PC-9 (cell line): ENCODE results near the gene SEMA4C. TPM values are rescaled to one million over a fixed set of nuclear protein-coding genes. Genes with fewer than 3 reads are reported as not detected.

Experiments
- BruUV-seq: library from RNA; stranded (reverse); fragments of 400-500 nt; replicated peaks from 2 replicates; lab custom pipeline; 2021; lab: Mats Ljungman, UMichigan
- CTCF ChIA-PET: fragments of 300-600 bp; sonication (Branson Sonifier 250); formaldehyde crosslinking; loops from one replicate; lab custom pipeline; 2022; ENCODE audit warnings: antibody characterized with exemption; lab: Charles Lee
- POLR2A ChIA-PET: fragments of 300-600 bp; sonication (Branson Sonifier 250); formaldehyde crosslinking; loops from one replicate; lab custom pipeline; 2022; ENCODE audit warnings: antibody characterized with exemption; ENCODE audit not compliant: unreplicated experiment; lab: Charles Lee
- DNase-seq, 2 experiments: peaks; one replicate each; pipeline versions ENCODE4 v3.0.0 to v3.0.0-alpha.2; 2015 to 2022; ENCODE audit warnings: mixed read lengths in 1 of 2
- H2AFZ ChIP-seq: fragments of 200-600 bp; sonication (generic); 2 replicates; pipeline ENCODE4 v1.8.1; 2017; ENCODE audit warnings: antibody characterized with exemption
- H3F3A ChIP-seq: fragments of 200-600 bp; sonication (generic); 2 replicates; pipeline ENCODE4 v1.8.1; 2017; ENCODE audit warnings: antibody characterized with exemption, mild to moderate bottlenecking, low read depth; ENCODE audit not compliant: insufficient read depth
- H3K27ac ChIP-seq: fragments of 200-600 bp; sonication (generic); 2 replicates; pipeline ENCODE4 v1.6.1; 2016; ENCODE audit warnings: mixed run types
- H3K27me3 ChIP-seq: fragments of 200-600 bp; sonication (generic); 2 replicates; pipeline ENCODE4 v1.6.1; 2016; ENCODE audit warnings: low read depth, mixed run types; ENCODE audit not compliant: insufficient read depth
- H3K36me3 ChIP-seq: fragments of 200-600 bp; sonication (generic); 2 replicates; pipeline ENCODE4 v1.6.1; 2016; ENCODE audit warnings: low read depth, mixed run types
- H3K4me1 ChIP-seq: fragments of 200-600 bp; sonication (generic); replicated peaks from 2 replicates; pipeline ENCODE4 v1.6.1; 2016; ENCODE audit warnings: mixed run types; ENCODE audit not compliant: insufficient read depth
- H3K4me2 ChIP-seq: fragments of 200-600 bp; sonication (generic); 2 replicates; pipeline ENCODE4 v1.6.1; 2017; ENCODE audit warnings: mixed run types
- H3K4me3 ChIP-seq: fragments of 200-600 bp; sonication (generic); 2 replicates; pipeline ENCODE4 v1.6.1; 2016; ENCODE audit warnings: mixed run types
- H3K79me2 ChIP-seq: fragments of 200-600 bp; sonication (generic); 2 replicates; pipeline ENCODE4 v1.6.1; 2017; ENCODE audit warnings: low read depth, mixed run types
- H3K9me2 ChIP-seq: fragments of 200-600 bp; sonication (generic); 2 replicates; pipeline ENCODE4 v1.8.1; 2017; ENCODE audit warnings: mild to moderate bottlenecking; ENCODE audit not compliant: insufficient read depth
- H3K9me3 ChIP-seq: fragments of 200-600 bp; sonication (generic); 2 replicates; pipeline ENCODE4 v1.8.1; 2016; ENCODE audit warnings: low read depth; ENCODE audit not compliant: insufficient read depth
- H4K20me1 ChIP-seq: fragments of 200-600 bp; sonication (generic); 2 replicates; pipeline ENCODE4 v1.8.1; 2017; ENCODE audit not compliant: insufficient read depth
- CTCF ChIP-seq: fragments of 200-600 bp; sonication (generic); conservative IDR thresholded peaks from 2 replicates; pipeline ENCODE4 v1.6.1; 2017; ENCODE audit warnings: mixed run types, antibody characterized with exemption, mild to moderate bottlenecking, moderate library complexity
- EZH2 ChIP-seq: fragments of 200-600 bp; sonication (generic); IDR thresholded peaks from 2 replicates; pipeline ENCODE4 v1.8.0; 2017; ENCODE audit warnings: antibody characterized with exemption, low read depth
- intact Hi-C: fragments of 100-400 bp; cut with micrococcal nuclease; formaldehyde crosslinking; loops from one replicate; pipeline ENCODE4 v1.10.0; 2022; ENCODE audit not compliant: unreplicated experiment
- total RNA-seq: library from RNA; stranded (reverse); gene quantifications from 2 replicates; pipeline ENCODE4 v1.2.3, GENCODE V29; 2021

SEMA4C gene
- total RNA-seq, 1 experiment from 2014 or later = 52.8 TPM

GRCh38 chr2:96885432-96886347 is 15.8 kb upstream of the SEMA4C start:
- H3K4me2 ChIP-seq = peak overlapping the region; percentile 77
- no peaks in the 10 kb centered on the region for H3K27me3 ChIP-seq
- no peak overlapping the region for H2AFZ ChIP-seq
- ChIA-PET POLR2A (interaction anchor here (0.7 kb wide), 2 partner anchors 24 to 267 kb away, joined by 3 read pairs; no protein-coding TSS in a partner anchor), CTCF (interaction anchor here (0.6 to 0.9 kb wide), 2 partner anchors 13 to 43 kb away, joined by 3 to 11 read pairs; no protein-coding TSS in a partner anchor)
- BruUV-seq = TSS peak; percentile 63
- intact Hi-C loops = loop anchor here (2.0 kb wide), 1 partner anchor 13 kb away; no protein-coding TSS in a partner anchor
- peak overlapping the region; percentile 16; the same call in 1 of the 2 replicates for H3K27ac ChIP-seq
- no peaks in the 10 kb centered on the region for H3K9me2 ChIP-seq
- DNase-seq = no peak
- no peaks in the 10 kb centered on the region for H3K79me2 ChIP-seq
- peaks cover 86% of the 10 kb centered on the region for H3K4me1 ChIP-seq
- no peaks in the 10 kb centered on the region for H4K20me1 ChIP-seq
- H3K9me3 ChIP-seq = no peaks in the 10 kb centered on the region
- H3K4me3 ChIP-seq = no peak overlapping the region
- TF ChIP-seq EZH2 = no peak
- TF ChIP-seq CTCF = no peak
- peaks cover 43% of the 10 kb centered on the region for H3F3A ChIP-seq
- no peaks in the 10 kb centered on the region for H3K36me3 ChIP-seq

- Histone ChIP-seq H3K36me3 (no peaks in the 10 kb centered on the region), H3K9me2 (no peaks in the 10 kb centered on the region), H4K20me1 (no peaks in the 10 kb centered on the region), H3F3A (peaks cover 45% of the 10 kb centered on the region), H3K27ac (peak overlapping the region; percentile 62), H3K4me1 (peaks cover 93% of the 10 kb centered on the region), H2AFZ (no peak overlapping the region), H3K9me3 (no peaks in the 10 kb centered on the region), H3K4me3 (no peak overlapping the region), H3K27me3 (no peaks in the 10 kb centered on the region), H3K4me2 (peak overlapping the region; percentile 77), H3K79me2 (no peaks in the 10 kb centered on the region)
- intact Hi-C loops = loop anchor here (1.0 kb wide), 1 partner anchor 8 kb away; no protein-coding TSS in a partner anchor
- POLR2A ChIA-PET = interaction anchor here (0.6 to 1.0 kb wide), 2 partner anchors 9 to 14 kb away, joined by 3 to 11 read pairs; no protein-coding TSS in a partner anchor
- TF ChIP-seq EZH2 = no peak
- no peak for TF ChIP-seq CTCF
- TSS peak; percentile 57 for BruUV-seq
- DNase-seq = peak; percentile 89 to 96
- CTCF ChIA-PET = interaction anchor here (0.5 to 1.2 kb wide), 3 partner anchors 10 to 67 kb away, joined by 3 to 7 read pairs (median 3); no protein-coding TSS in a partner anchor
Measured at GRCh38 chr2:96884299-96885094, 14.6 kb upstream of the SEMA4C start.

- CTCF ChIA-PET = no interaction called here
- H3K4me2 ChIP-seq = peak overlapping the region; percentile 77
- BruUV-seq = no TSS peak
Measured at GRCh38 chr2:96883306-96883705, 13.4 kb upstream of the SEMA4C start.

More at GRCh38 chr2:96883306-96883705, 13.4 kb upstream of the SEMA4C start:
- Histone ChIP-seq H3K9me3 (no peaks in the 10 kb centered on the region), H3K79me2 (no peaks in the 10 kb centered on the region), H3K36me3 (no peaks in the 10 kb centered on the region), H2AFZ (no peak overlapping the region), H3K9me2 (no peaks in the 10 kb centered on the region), H3K4me3 (no peak overlapping the region), H3K27ac (no peak overlapping the region), H4K20me1 (no peaks in the 10 kb centered on the region), H3K4me1 (peaks cover 87% of the 10 kb centered on the region), H3K27me3 (no peaks in the 10 kb centered on the region), H3F3A (peaks cover 37% of the 10 kb centered on the region)
- POLR2A ChIA-PET = no interaction called here
- TF ChIP-seq CTCF = no peak
- no peak for TF ChIP-seq EZH2
- intact Hi-C loops = no loop called here
- no peak for DNase-seq
